Measurements from ENCODE around the gene GAMT. TPM values are rescaled to one million over a fixed set of nuclear protein-coding genes. Genes with fewer than 3 reads are reported as not detected.

GAMT gene
- total and polyA plus RNA-seq, 3 experiments from 2014 or later, result 20.4 to 29.5 (median 29.0) TPM

GRCh38 chr19:1379961-1380489 is 21.3 kb downstream of the GAMT start:
- POLR2A ChIA-PET, result interaction anchor here (0.5 kb wide), 1 partner anchor 12 kb away, joined by 4 read pairs; no protein-coding TSS in a partner anchor
- H3K4me3 Mint-ChIP-seq, result no peak overlapping the region
- Histone ChIP-seq H3K27me3 (ENCODE audit: insufficient read depth, low read length, poor library complexity, severe bottlenecking) (no peaks in the 10 kb centered on the region), H3K4me1 (ENCODE audit: insufficient read depth, low read length) (peaks cover 6% of the 10 kb centered on the region), H3K27ac (ENCODE audit: low read depth, low read length) (no peak overlapping the region), H3K36me3 (ENCODE audit: insufficient read depth, low read length) (no peaks in the 10 kb centered on the region), H3K4me3 (ENCODE audit: low read length) (no peak overlapping the region), H3K9me3 (ENCODE audit: low read length) (no peaks in the 10 kb centered on the region)
- H3K27me3 Mint-ChIP-seq, result peaks cover 4 to 10% of the 10 kb centered on the region in 2 donors
- CTCF ChIA-PET, result no interaction called here
- H3K36me3 Mint-ChIP-seq, result peaks cover 0 to 16% (median 4%) of the 10 kb centered on the region in 3 donors
- H3K9me3 Mint-ChIP-seq, result peaks cover 0 to 6% (median 4%) of the 10 kb centered on the region in 5 donors
- peak overlapping the region in 2 of 8 donors; percentile 88 to 100 for H3K27ac Mint-ChIP-seq
- DNase-seq, result no peak
- H3K4me1 Mint-ChIP-seq, result peaks cover 15 to 19% (median 15%) of the 10 kb centered on the region in 3 donors

DNA sequence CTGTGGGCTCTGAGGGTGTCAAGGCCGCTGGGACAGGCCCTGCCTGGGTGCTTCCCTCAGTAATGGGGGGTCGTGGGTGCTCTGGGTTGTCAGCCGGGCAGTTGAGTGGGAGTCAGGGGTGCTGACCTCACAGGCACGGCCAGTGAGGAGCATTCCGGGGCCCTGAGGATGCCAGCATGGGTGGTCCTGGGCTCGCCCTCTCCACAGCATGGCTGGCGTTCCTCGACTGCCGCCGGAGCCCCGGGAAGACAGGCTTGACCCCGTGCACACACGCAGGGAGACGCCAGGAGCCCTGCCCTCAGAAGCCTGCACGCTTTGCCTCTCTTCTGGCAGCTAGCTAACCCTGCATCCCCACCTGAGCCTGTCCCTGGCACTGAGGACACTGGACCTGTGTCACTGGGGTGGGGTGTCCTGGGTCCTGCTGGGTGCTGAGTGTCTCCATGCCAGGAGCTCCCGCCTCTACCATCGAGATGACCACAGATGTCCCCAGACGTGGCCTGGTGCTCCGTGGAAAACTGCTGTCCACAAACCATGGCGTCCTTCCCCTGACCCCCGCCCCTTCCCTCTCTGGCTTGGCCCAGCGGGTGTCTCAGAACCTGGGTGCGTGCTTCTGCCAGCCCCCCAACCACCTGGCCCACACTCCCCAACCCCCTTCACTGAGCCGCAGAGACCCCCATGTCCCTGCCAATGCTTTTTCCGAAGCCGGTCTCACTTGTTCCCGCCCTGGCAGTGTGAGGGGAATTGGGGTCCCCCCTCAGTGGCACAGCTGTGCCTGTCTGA is 22.0 kb downstream of the GAMT start:
- Histone ChIP-seq H3K4me3 (ENCODE audit: low read length) (no peak overlapping the region), H3K27me3 (ENCODE audit: insufficient read depth, low read length, poor library complexity, severe bottlenecking) (no peaks in the 10 kb centered on the region), H3K9me3 (ENCODE audit: low read length) (no peaks in the 10 kb centered on the region), H3K36me3 (ENCODE audit: insufficient read depth, low read length) (no peaks in the 10 kb centered on the region), H3K27ac (ENCODE audit: low read depth, low read length) (no peak overlapping the region), H3K4me1 (ENCODE audit: insufficient read depth, low read length) (no peaks in the 10 kb centered on the region)
- no peak overlapping the region for H3K4me3 Mint-ChIP-seq
- no peak overlapping the region for H3K27ac Mint-ChIP-seq
- peaks cover 0 to 5% (median 4%) of the 10 kb centered on the region in 5 donors for H3K9me3 Mint-ChIP-seq
- H3K4me1 Mint-ChIP-seq, result peaks cover 9 to 12% (median 10%) of the 10 kb centered on the region in 3 donors
- ChIA-PET POLR2A (interaction anchor here (0.5 kb wide), 1 partner anchor 12 kb away, joined by 4 read pairs; no protein-coding TSS in a partner anchor), CTCF (no interaction called here)
- peaks cover 0 to 17% (median 6%) of the 10 kb centered on the region in 3 donors for H3K36me3 Mint-ChIP-seq
- peaks cover 4 to 10% of the 10 kb centered on the region in 2 donors for H3K27me3 Mint-ChIP-seq
- DNase-seq, result no peak

DNA sequence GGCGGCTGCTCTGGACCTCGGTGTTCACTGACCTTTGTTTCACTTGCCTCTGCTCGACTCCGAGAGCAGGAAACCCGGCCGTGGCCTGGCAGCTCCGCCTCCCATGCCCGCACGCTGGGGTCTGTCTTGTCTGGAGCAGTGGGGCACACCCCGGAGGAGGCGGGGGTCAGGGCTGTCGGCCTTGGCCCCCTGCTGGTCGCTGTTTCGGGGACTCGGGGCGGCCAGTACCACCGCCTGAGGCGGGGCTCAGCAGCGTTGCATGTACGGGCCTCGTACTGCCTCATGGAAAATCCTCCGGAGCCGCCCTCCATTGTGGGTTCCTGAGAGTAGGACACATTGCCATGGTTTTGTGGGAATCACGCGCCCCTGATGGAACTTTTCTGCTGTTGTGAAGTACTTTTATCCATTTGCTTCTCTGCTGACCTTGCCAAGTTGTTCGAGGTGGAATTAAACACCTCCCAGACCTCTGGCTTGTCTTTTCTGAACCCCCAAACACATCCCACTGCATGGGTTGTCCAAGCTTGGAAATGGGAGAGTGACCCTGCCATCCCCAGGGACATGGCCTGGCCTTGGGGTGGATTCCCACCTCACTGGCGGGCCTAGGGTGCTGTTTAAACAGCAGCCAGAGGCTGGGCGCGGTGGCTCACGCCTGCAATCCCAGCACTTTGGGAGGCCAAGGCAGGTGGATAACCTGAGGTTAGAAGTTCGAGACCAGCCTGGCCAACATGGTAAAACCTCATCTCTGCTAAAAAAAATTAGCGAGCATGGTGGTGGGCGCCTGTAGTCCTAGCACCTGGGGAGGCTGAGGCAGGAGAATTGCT is 23.2 kb downstream of the GAMT start:
- H3K9me3 Mint-ChIP-seq, result peaks cover 0 to under 1% (median 0%) of the 10 kb centered on the region in 5 donors
- peaks cover under 1 to 5% of the 10 kb centered on the region in 2 donors for H3K27me3 Mint-ChIP-seq
- peaks cover 4 to 5% (median 5%) of the 10 kb centered on the region in 3 donors for H3K4me1 Mint-ChIP-seq
- Histone ChIP-seq H3K27me3 (ENCODE audit: insufficient read depth, low read length, poor library complexity, severe bottlenecking) (no peaks in the 10 kb centered on the region), H3K4me3 (ENCODE audit: low read length) (no peak overlapping the region), H3K36me3 (ENCODE audit: insufficient read depth, low read length) (no peaks in the 10 kb centered on the region), H3K4me1 (ENCODE audit: insufficient read depth, low read length) (no peaks in the 10 kb centered on the region), H3K9me3 (ENCODE audit: low read length) (no peaks in the 10 kb centered on the region), H3K27ac (ENCODE audit: low read depth, low read length) (no peak overlapping the region)
- no peak overlapping the region for H3K27ac Mint-ChIP-seq
- peaks cover 0 to 19% (median 4%) of the 10 kb centered on the region in 3 donors for H3K36me3 Mint-ChIP-seq
- ChIA-PET POLR2A (no interaction called here), CTCF (no interaction called here)
- DNase-seq, result no peak
- no peak overlapping the region for H3K4me3 Mint-ChIP-seq

GRCh38 chr19:1377176-1377964 is 24.0 kb downstream of the GAMT start:
- Histone ChIP-seq H3K36me3 (ENCODE audit: insufficient read depth, low read length) (no peaks in the 10 kb centered on the region), H3K27ac (ENCODE audit: low read depth, low read length) (no peak overlapping the region), H3K9me3 (ENCODE audit: low read length) (no peaks in the 10 kb centered on the region), H3K4me1 (ENCODE audit: insufficient read depth, low read length) (no peaks in the 10 kb centered on the region), H3K4me3 (ENCODE audit: low read length) (no peak overlapping the region), H3K27me3 (ENCODE audit: insufficient read depth, low read length, poor library complexity, severe bottlenecking) (no peaks in the 10 kb centered on the region)
- no peak overlapping the region for H3K4me3 Mint-ChIP-seq
- H3K27ac Mint-ChIP-seq, result no peak overlapping the region
- peaks cover 0 to 21% (median 4%) of the 10 kb centered on the region in 3 donors for H3K36me3 Mint-ChIP-seq
- DNase-seq, result no peak
- no peaks in the 10 kb centered on the region for H3K9me3 Mint-ChIP-seq
- POLR2A ChIA-PET, result no interaction called here
- CTCF ChIA-PET, result no interaction called here
- H3K27me3 Mint-ChIP-seq, result no peaks in the 10 kb centered on the region
- H3K4me1 Mint-ChIP-seq, result no peaks in the 10 kb centered on the region

DNA sequence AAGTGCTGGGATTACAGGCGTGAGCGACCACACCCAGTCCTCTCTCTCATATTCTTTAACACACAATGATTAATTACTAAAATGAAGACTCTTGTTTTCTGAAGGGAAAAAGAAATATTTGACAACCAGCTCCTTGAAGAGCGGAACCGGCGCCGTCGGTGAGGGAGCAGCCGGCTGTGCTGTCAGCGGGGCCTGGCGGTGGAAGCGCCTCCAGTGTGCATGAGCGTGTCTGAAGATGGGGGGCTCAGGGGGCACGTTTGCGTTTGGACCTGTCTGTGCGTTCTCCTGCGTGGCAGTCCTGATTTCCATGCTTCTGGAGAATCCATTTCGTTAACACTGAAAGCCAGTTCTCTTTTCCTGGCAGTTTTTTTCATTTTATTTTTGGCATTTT is 24.9 kb downstream of the GAMT start:
- POLR2A ChIA-PET, result no interaction called here
- Mint-ChIP-seq H3K27ac (no peak overlapping the region), H3K4me1 (no peaks in the 10 kb centered on the region), H3K36me3 (peaks cover 0 to 27% (median 6%) of the 10 kb centered on the region in 3 donors), H3K27me3 (no peaks in the 10 kb centered on the region), H3K4me3 (no peak overlapping the region), H3K9me3 (no peaks in the 10 kb centered on the region)
- no peaks in the 10 kb centered on the region for H3K27me3 ChIP-seq (ENCODE audit: insufficient read depth, low read length, poor library complexity, severe bottlenecking)
- no peak overlapping the region for H3K27ac ChIP-seq (ENCODE audit: low read depth, low read length)
- no peaks in the 10 kb centered on the region for H3K4me1 ChIP-seq (ENCODE audit: insufficient read depth, low read length)
- CTCF ChIA-PET, result no interaction called here
- no peak for DNase-seq
- no peak overlapping the region for H3K4me3 ChIP-seq (ENCODE audit: low read length)
- no peaks in the 10 kb centered on the region for H3K9me3 ChIP-seq (ENCODE audit: low read length)
- no peaks in the 10 kb centered on the region for H3K36me3 ChIP-seq (ENCODE audit: insufficient read depth, low read length)

- H3K4me1 ChIP-seq (ENCODE audit: insufficient read depth, low read length), result no peaks in the 10 kb centered on the region
- no peak overlapping the region for H3K27ac Mint-ChIP-seq
- no peaks in the 10 kb centered on the region for H3K4me1 Mint-ChIP-seq
- no peak for DNase-seq
- ChIA-PET POLR2A (no interaction called here), CTCF (interaction anchor here (1.5 to 1.8 kb wide), 2 partner anchors 95 to 97 kb away, joined by 3 to 4 read pairs; no protein-coding TSS in a partner anchor)
- H3K9me3 ChIP-seq (ENCODE audit: low read length), result no peaks in the 10 kb centered on the region
- no peak overlapping the region for H3K4me3 Mint-ChIP-seq
- no peak overlapping the region for H3K27ac ChIP-seq (ENCODE audit: low read depth, low read length)
- H3K36me3 ChIP-seq (ENCODE audit: insufficient read depth, low read length), result no peaks in the 10 kb centered on the region
- H3K9me3 Mint-ChIP-seq, result no peaks in the 10 kb centered on the region
- peaks cover 0 to 41% (median 6%) of the 10 kb centered on the region in 3 donors for H3K36me3 Mint-ChIP-seq
- no peaks in the 10 kb centered on the region for H3K27me3 ChIP-seq (ENCODE audit: insufficient read depth, low read length, poor library complexity, severe bottlenecking)
- no peaks in the 10 kb centered on the region for H3K27me3 Mint-ChIP-seq
- no peak overlapping the region for H3K4me3 ChIP-seq (ENCODE audit: low read length)
These were observed 27.1 kb downstream of the GAMT start for GRCh38 chr19:1374250-1374577.

- CTCF ChIA-PET, result interaction anchor here (1.5 to 2.4 kb wide), 5 partner anchors 9 to 130 kb away, joined by 3 to 17 read pairs (median 7); partner anchors contain the start of gene CIRBP
- no peaks in the 10 kb centered on the region for H3K27me3 Mint-ChIP-seq
- no peak overlapping the region for H3K27ac Mint-ChIP-seq
- no peaks in the 10 kb centered on the region for H3K27me3 ChIP-seq (ENCODE audit: insufficient read depth, low read length, poor library complexity, severe bottlenecking)
- H3K4me3 Mint-ChIP-seq, result no peak overlapping the region
- no peak overlapping the region for H3K4me3 ChIP-seq (ENCODE audit: low read length)
- H3K36me3 ChIP-seq (ENCODE audit: insufficient read depth, low read length), result no peaks in the 10 kb centered on the region
- H3K4me1 ChIP-seq (ENCODE audit: insufficient read depth, low read length), result no peaks in the 10 kb centered on the region
- no peak overlapping the region for H3K27ac ChIP-seq (ENCODE audit: low read depth, low read length)
- no peaks in the 10 kb centered on the region for H3K4me1 Mint-ChIP-seq
- no peaks in the 10 kb centered on the region for H3K9me3 Mint-ChIP-seq
- no peaks in the 10 kb centered on the region for H3K9me3 ChIP-seq (ENCODE audit: low read length)
- POLR2A ChIA-PET, result no interaction called here
- no peak for DNase-seq
- peaks cover 0 to 41% (median 6%) of the 10 kb centered on the region in 3 donors for H3K36me3 Mint-ChIP-seq
These were observed 27.6 kb downstream of the GAMT start for GRCh38 chr19:1373534-1374249.

Measured in CD8-positive, alpha-beta memory T cell (primary cell).